IgD-negative memory B cell (primary cell): ENCODE data around the gene FAM181A. TPM values are rescaled to one million over a fixed set of nuclear protein-coding genes. Genes with fewer than 3 reads are reported as not detected.

ENCODE experiments used
- H3K27ac Mint-ChIP-seq, 3 donors: one replicate each; pipeline ENCODE4 v1.8.0; 2020 to 2022; ENCODE audit warnings: mild to moderate bottlenecking in 3 of 3, mixed read lengths in 3 of 3, moderate library complexity in 1 of 3
- H3K27me3 Mint-ChIP-seq: one replicate; pipeline ENCODE4 v1.8.0; 2021; ENCODE audit warnings: mixed read lengths
- H3K36me3 Mint-ChIP-seq: one replicate; pipeline ENCODE4 v1.8.0; 2020; ENCODE audit warnings: mild to moderate bottlenecking, mixed read lengths
- H3K4me1 Mint-ChIP-seq, 3 donors: one replicate each; pipeline ENCODE4 v1.8.0; 2020 to 2022; ENCODE audit warnings: mixed read lengths in 3 of 3, mild to moderate bottlenecking in 1 of 3
- H3K4me3 Mint-ChIP-seq, 4 donors: one replicate each; pipeline ENCODE4 v1.8.0; 2020 to 2022; ENCODE audit warnings: mild to moderate bottlenecking in 4 of 4, mixed read lengths in 4 of 4, moderate library complexity in 3 of 4
- H3K9me3 Mint-ChIP-seq, 3 donors: one replicate each; pipeline ENCODE4 v1.8.0; 2020 to 2021; ENCODE audit warnings: mixed read lengths in 3 of 3, mild to moderate bottlenecking in 1 of 3
- polyA plus RNA-seq: library from polyadenylated mRNA; unstranded; fragments of 300-500 nt; fragmentation: Illumina TruSeq; gene quantifications from one replicate; pipeline ENCODE4 v1.2.3, GENCODE V29; 2021

Gene FAM181A
- polyA plus RNA-seq, 1 donor from 2014 or later = not detected

DNA sequence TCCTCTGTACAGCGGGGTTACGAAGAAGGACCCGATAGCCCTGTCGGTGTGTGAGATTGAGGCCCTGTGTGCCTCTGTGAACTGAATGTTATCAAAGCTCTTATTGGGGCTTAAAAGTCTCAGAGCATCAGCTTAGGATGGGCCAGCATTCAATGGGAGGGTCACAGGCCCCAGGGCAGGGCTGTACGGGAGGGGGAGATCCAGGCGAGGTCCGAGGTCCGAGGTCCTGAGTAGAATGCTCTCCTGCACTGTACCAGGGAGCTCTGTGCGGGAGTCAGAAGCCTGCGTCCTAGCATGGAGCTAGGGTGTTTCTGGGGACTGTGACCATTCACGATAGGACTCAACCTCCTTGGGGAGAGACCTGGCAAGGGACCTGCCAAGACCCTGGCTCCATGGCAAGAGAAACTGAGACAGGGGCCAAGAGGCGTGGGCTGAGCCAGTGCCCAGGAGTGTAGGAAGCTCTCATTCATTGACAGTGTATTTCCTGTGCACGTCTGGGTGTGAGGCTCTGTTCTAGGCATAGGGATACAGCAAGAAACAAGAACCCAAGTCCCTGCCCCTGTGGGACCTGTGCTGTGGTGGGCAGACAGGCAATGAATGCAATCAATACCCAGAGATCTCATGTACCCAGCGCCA is 12.0 kb upstream of the FAM181A start:
- Mint-ChIP-seq H3K4me3 (no peak overlapping the region), H3K9me3 (peaks cover 2 to 7% (median 3%) of the 10 kb centered on the region in 3 donors), H3K36me3 (peaks cover 1% of the 10 kb centered on the region), H3K27ac (no peak overlapping the region), H3K27me3 (peaks cover 13% of the 10 kb centered on the region), H3K4me1 (no peaks in the 10 kb centered on the region)

DNA sequence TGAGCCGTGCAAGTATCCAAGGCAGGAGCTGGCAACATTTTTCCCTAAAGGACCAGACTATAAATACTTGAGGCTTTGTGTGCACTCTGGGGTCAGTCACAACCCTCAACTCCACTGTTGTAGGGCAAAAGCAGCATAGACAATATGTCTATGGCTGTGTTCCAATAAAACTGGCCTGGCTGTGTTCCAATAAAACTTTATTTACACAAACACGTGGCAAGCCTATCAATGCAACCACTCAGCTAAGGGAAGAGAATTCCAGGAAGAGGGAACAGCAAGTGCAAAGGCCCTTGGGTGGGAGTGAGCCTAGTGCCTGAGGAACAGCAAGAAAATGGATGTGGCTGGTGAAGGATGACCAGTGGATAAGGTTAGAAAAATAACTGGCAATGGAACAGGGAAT is 11.3 kb upstream of the FAM181A start:
- Mint-ChIP-seq H3K27me3 (peaks cover 13% of the 10 kb centered on the region), H3K36me3 (peaks cover 1% of the 10 kb centered on the region), H3K4me3 (no peak overlapping the region), H3K9me3 (peaks cover 2 to 7% (median 3%) of the 10 kb centered on the region in 3 donors), H3K4me1 (peaks cover 0 to under 1% (median 0%) of the 10 kb centered on the region in 3 donors), H3K27ac (no peak overlapping the region)

DNA sequence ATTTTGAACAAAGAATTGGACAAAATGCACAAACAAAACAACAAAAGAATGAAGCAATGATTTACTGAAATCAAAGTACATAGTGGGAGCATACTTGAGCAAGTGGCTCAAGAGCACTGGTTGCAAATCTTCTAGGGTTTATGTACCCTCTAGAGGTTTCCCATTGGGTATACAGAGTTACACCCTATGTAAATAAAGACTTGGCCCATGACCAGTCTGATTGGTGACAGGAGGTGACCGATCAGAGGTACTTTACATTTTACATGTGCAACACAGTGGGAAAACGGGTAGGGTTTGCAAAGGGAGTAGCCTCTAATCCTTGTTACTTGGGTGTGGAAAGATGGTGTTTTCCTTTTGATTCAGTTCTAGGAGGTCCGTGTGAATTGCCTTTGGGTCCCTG is 10.6 kb upstream of the FAM181A start:
- H3K4me1 Mint-ChIP-seq = peaks cover 0 to 2% (median 0%) of the 10 kb centered on the region in 3 donors
- peaks cover 13% of the 10 kb centered on the region for H3K27me3 Mint-ChIP-seq
- no peak overlapping the region for H3K27ac Mint-ChIP-seq
- peaks cover 2 to 7% (median 3%) of the 10 kb centered on the region in 3 donors for H3K9me3 Mint-ChIP-seq
- peaks cover 1% of the 10 kb centered on the region for H3K36me3 Mint-ChIP-seq
- H3K4me3 Mint-ChIP-seq = no peak overlapping the region

DNA sequence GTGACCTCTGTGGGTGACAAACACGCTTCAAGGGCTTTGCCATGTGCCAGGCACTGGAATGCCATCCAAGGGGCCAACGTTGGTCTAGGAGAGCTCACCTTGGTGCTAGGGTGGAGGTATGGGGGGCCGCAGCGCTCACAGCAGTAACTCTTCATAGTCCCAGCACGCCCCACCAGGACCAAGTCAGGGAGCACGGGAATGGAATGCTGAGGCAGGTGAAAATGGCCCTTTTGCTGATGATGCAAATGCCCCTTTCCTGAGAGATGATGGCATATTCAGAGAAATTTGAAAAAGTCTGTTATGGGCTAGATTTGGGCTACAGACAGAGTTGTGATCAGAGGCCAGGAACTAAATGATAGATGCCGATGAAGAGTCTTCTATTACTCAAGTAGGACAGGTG is 10.0 kb upstream of the FAM181A start:
- Mint-ChIP-seq H3K27me3 (peaks cover 13% of the 10 kb centered on the region), H3K4me1 (peaks cover 0 to 2% (median 0%) of the 10 kb centered on the region in 3 donors), H3K9me3 (peaks cover 2 to 7% (median 3%) of the 10 kb centered on the region in 3 donors), H3K4me3 (no peak overlapping the region), H3K27ac (no peak overlapping the region), H3K36me3 (peaks cover 1% of the 10 kb centered on the region)

DNA sequence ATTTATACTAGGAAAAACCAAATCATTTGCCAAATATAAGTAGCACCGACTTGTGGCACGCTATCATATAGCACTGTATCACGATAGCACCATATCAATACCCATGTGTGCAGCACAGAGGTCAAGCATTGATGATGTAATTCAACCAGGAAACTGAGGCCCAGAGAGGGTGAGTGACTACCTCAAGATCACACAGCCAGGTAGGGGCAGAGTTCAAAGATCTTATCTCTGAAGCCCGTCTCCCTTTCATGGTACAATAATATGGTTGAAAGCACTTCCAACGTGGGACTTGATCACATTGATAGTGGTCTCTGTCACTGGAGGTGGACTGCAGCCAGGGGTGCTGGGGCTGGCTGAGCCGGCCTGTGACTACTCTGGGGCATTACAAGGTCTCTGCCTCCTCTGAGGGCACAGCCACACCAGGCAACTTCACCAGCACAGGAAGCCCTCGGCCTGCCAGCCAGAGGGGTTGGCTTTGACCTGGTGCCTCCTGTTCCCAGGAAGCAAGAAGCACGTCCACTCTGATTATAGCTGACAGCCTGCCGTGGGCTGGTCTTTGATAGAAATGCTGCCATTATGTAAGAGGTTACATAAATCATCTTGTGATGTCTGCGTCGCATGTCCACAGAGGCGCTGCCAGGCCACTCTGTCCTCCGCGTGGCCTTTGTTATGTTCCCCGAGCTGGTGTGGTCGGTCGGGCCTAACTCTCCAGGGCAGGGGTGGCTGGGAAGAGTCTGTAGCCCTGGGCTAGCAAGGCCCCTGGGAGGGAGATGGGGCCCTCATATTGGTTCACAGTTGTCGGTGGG is 5.9 kb upstream of the FAM181A start:
- Mint-ChIP-seq H3K36me3 (no peaks in the 10 kb centered on the region), H3K27me3 (peaks cover 11% of the 10 kb centered on the region), H3K27ac (no peak overlapping the region), H3K4me1 (peaks cover 0 to 2% (median 0%) of the 10 kb centered on the region in 3 donors), H3K4me3 (no peak overlapping the region), H3K9me3 (peaks cover 0 to 3% (median 2%) of the 10 kb centered on the region in 3 donors)

DNA sequence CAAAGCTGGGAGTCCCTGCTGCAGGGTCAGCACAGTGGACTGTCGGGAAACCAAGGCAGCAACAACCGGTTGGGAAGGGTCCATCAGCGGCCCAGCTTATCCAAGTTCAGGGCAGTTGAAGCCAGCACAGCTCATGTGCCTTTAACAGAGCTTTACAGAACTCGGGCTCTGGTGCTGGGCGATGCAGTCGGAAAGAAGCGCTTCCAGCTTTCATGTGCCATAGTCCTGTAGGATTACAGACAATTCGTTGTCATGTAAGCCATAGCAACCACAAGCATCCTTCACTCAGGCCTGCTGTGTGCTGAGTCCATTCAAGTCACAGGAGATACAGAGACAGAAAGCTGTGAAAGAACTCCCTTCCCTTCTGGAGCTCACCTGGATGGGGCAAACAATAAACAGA is 3.5 kb upstream of the FAM181A start:
- peaks cover 0 to 4% (median 2%) of the 10 kb centered on the region in 3 donors for H3K4me1 Mint-ChIP-seq
- H3K4me3 Mint-ChIP-seq = no peak overlapping the region
- H3K36me3 Mint-ChIP-seq = no peaks in the 10 kb centered on the region
- peaks cover 0 to 3% (median 2%) of the 10 kb centered on the region in 3 donors for H3K9me3 Mint-ChIP-seq
- no peak overlapping the region for H3K27ac Mint-ChIP-seq
- peaks cover 3% of the 10 kb centered on the region for H3K27me3 Mint-ChIP-seq

DNA sequence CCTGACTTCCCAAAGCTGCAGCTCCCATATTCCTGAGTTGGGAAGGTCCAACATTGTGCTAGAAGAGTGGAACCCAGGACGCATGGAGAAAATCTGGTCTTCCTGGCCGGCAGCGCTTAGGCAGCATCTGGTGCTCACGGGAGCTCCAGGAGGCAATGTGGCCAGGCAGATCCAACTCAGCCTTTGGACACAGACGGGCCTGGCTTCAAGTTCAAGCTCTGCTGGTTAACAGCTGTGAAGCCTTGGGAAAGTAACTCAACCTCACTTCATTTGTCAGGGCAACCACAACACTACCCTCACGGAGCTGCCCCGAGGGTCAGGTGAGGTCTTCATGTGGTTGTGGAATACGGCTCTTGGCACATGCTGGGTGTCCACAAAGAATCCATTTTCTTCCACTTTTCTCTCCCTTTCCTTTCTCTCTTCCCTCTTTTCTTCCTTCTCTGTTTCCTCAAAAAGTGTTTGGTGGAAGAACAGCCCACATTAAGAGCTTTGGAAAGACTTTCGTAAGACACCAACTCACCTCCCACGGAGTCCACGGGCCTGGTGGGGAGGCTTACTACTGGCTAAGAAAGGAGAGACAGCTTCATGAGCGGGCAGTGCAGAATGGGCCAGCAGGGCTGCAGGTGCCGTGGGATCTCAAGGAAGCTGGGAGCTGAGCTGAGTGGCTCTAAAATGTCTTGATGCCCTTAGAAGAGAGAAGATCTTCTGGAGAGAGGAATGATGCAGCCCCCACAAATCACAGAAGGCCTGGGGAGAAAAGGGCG is 2.4 kb upstream of the FAM181A start:
- Mint-ChIP-seq H3K4me1 (peaks cover 0 to 4% (median 4%) of the 10 kb centered on the region in 3 donors), H3K27ac (peak overlapping the region in 1 of 3 donors; percentile 26), H3K27me3 (peaks cover 3% of the 10 kb centered on the region)

DNA sequence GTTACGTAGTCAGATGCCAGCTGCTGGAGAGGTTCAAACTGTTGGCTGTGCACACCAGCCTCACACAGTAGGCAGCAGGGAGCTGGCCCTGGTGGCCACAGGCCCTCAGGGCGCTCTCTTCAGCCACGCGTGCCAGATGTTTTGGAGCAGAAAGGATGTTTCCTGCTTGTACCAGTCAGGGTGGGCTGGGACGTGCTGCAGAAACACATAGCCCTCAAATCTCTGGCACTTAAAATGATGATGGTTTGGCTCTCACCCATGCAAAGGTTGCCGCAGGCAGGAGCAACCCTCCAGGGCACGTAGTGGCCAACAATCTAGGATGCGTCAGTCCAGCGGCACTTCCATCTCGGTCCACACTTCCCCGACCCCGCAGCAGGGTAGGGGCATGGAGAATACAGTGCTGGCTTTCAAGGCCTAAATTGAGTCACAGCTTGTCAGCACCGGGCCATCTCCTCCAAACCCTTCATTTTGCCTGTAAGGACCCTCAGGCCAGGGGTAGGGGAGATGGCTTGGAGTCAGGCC is 1.7 kb upstream of the FAM181A start:
- Mint-ChIP-seq H3K4me3 (peak overlapping the region in 1 of 4 donors; percentile 41), H3K9me3 (no peaks in the 10 kb centered on the region), H3K27ac (peak overlapping the region in 1 of 3 donors; percentile 26), H3K36me3 (no peaks in the 10 kb centered on the region), H3K27me3 (peaks cover 3% of the 10 kb centered on the region), H3K4me1 (peaks cover 0 to 4% (median 4%) of the 10 kb centered on the region in 3 donors)

More for the DNA sequence above, 2.4 kb upstream of the FAM181A start:
- Mint-ChIP-seq H3K36me3 (no peaks in the 10 kb centered on the region), H3K9me3 (peaks cover 0 to under 1% (median under 1%) of the 10 kb centered on the region in 3 donors), H3K4me3 (peak overlapping the region in 1 of 4 donors; percentile 41)

DNA sequence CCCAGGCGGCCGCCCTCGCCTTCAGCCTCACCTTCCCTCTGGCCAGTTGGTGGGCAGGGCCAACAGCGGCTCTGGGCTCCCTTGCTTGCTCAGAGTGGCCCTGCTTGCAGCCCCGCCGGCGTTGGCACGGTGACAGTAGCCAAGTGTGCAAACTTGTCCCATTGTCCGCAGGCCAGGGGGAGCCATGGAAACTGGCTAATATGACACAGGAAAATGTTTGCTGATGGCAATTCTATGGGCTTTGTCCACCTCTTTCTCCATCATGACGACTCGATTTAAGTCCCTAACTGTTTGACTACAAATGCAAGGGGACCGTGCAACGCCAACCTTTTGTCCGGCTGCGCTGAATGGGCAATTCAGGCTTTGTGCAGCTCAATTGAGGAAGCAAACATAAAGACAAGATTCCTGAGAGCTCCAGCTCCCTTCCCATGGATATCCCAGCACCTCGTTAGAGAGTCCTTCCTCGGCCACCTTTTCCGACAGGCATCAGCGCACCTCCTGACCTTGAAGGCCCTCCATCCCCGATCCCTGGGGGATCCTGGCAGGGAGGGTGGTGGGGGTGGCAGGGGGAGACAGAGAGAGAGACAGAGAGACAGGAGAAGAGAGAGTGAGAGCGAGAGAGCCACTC is 785 bp upstream of the FAM181A start:
- Mint-ChIP-seq H3K27ac (no peak overlapping the region), H3K4me3 (peak overlapping the region in 1 of 4 donors; percentile 63), H3K4me1 (peaks cover 0 to 4% (median 2%) of the 10 kb centered on the region in 3 donors), H3K36me3 (no peaks in the 10 kb centered on the region), H3K9me3 (no peaks in the 10 kb centered on the region), H3K27me3 (peaks cover 3% of the 10 kb centered on the region)

DNA sequence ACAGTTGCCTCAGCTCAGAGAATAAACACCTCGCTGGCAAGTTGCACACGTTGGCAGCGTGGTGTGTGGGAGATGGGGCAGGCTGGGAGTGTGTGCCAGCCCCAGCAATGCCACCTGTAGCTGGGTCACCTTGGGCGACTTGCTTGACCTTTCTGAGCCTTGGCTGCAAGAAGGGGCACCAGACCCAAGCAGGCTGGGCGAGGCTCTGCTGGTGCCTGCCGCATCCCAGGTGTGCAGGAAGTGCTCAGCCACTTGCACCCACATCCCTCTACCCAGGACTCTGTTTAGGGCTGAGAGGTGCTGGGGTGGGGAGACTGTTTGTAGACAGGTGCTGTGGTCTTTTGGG is 629 bp downstream of the FAM181A start:
- H3K36me3 Mint-ChIP-seq = no peaks in the 10 kb centered on the region
- H3K4me3 Mint-ChIP-seq = no peak overlapping the region
- H3K27ac Mint-ChIP-seq = no peak overlapping the region
- H3K27me3 Mint-ChIP-seq = peaks cover 3% of the 10 kb centered on the region
- H3K4me1 Mint-ChIP-seq = peaks cover 0 to 4% (median 2%) of the 10 kb centered on the region in 3 donors
- H3K9me3 Mint-ChIP-seq = no peaks in the 10 kb centered on the region

DNA sequence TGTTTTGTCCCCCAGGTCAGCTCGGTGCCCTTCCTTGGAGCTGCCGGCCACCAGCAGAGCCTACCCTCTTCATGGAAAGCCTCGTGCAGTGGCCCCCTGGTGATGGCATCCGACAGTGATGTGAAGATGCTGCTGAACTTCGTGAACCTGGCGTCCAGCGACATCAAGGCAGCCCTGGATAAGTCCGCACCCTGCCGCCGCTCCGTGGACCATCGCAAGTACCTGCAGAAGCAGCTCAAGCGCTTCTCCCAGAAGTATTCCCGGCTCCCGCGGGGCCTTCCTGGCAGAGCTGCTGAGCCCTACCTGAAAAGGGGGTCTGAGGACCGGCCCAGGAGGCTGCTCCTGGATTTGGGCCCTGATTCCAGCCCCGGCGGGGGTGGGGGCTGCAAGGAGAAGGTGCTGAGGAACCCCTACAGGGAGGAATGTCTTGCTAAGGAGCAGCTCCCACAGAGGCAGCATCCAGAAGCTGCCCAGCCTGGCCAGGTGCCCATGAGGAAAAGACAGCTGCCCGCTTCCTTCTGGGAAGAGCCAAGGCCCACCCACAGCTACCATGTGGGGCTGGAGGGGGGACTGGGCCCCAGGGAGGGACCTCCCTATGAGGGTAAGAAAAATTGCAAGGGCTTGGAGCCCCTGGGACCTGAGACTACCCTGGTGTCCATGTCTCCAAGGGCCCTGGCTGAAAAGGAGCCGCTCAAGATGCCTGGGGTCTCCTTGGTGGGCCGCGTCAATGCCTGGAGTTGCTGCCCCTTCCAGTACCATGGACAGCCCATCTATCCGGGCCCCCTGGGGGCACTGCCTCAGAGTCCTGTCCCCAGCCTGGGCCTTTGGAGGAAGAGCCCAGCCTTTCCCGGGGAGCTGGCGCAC is 1.3 kb downstream of the FAM181A start:
- Mint-ChIP-seq H3K27ac (no peak overlapping the region), H3K4me3 (no peak overlapping the region), H3K9me3 (no peaks in the 10 kb centered on the region)

DNA sequence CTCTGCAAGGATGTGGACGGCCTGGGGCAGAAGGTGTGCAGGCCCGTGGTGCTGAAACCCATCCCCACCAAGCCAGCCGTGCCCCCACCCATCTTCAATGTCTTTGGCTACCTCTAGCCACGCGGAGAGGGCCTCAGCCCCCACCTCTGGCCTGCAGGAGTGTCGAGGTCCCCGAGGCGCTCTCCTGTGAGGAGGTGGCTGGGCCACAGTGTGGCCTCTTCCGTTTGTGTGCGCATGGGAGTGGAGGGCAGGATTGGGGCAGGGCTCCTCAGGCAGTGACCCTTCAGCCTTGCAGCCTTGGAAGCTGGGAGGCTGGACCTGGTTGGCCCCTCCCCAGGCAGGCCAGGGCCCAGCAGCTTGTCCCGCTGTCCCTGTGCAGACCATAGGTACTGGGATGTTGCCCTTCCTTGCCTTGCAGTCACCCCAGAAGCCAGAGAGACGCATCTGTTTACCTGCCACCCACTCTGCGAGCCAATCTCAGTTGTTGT is 1.9 kb downstream of the FAM181A start:
- H3K27ac Mint-ChIP-seq = no peak overlapping the region
- H3K9me3 Mint-ChIP-seq = no peaks in the 10 kb centered on the region
- H3K27me3 Mint-ChIP-seq = peaks cover 3% of the 10 kb centered on the region
- H3K4me3 Mint-ChIP-seq = peak overlapping the region in 1 of 4 donors; percentile 47
- H3K4me1 Mint-ChIP-seq = peaks cover 0 to 4% (median 2%) of the 10 kb centered on the region in 3 donors
- H3K36me3 Mint-ChIP-seq = no peaks in the 10 kb centered on the region

More for the DNA sequence above, 1.3 kb downstream of the FAM181A start:
- Mint-ChIP-seq H3K36me3 (no peaks in the 10 kb centered on the region), H3K27me3 (peaks cover 3% of the 10 kb centered on the region), H3K4me1 (peaks cover 0 to 4% (median 2%) of the 10 kb centered on the region in 3 donors)

DNA sequence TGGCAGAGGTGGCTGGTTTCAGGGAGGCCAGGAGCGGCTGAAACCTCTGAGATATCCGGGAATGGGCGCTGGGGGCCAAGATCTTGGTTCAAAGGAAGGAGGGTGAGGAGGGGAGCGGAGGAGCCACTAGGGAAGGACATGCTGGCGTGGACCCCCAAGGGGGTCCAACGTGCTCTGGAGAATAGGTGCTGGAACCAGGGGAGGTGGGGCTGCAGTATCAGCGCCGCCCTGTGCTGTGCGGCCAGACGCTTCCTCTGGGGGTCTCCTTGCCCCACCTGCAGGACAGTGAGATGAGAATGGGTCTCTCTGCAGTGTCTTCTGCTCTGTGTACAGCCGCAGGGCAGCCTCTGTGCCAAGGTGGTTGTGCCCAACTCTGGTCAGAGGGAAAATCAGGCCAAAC is 2.5 kb downstream of the FAM181A start:
- no peaks in the 10 kb centered on the region for H3K9me3 Mint-ChIP-seq
- no peak overlapping the region for H3K27ac Mint-ChIP-seq
- no peak overlapping the region for H3K4me3 Mint-ChIP-seq
- peaks cover 0 to 4% (median 2%) of the 10 kb centered on the region in 3 donors for H3K4me1 Mint-ChIP-seq
- peaks cover 3% of the 10 kb centered on the region for H3K27me3 Mint-ChIP-seq
- H3K36me3 Mint-ChIP-seq = no peaks in the 10 kb centered on the region
